GM19324 (cell line): ENCODE results near the gene GJD2.

Source experiments
- ATAC-seq: cut with Tn5 transposase; IDR thresholded peaks from one replicate; pipeline ENCODE4 v1.9.1; 2021; ENCODE audit warnings: mild to moderate bottlenecking, moderate library complexity; ENCODE audit not compliant: unreplicated experiment, low FRiP score

GJD2 gene

GRCh38 chr15:34754674-34755418, at the start of gene GJD2:
Gene GJD2, minus strand, starts transcription at chr15:34754998. Its CDS starts 510 bp downstream, at chr15:34754488.
- no peak for ATAC-seq

- no peak for ATAC-seq
Observed at GRCh38 chr15:34804113-34804512, 49.3 kb upstream of the GJD2 start.

- no peak for ATAC-seq
Observed at GRCh38 chr15:34802803-34803750, 48.3 kb upstream of the GJD2 start.

GRCh38 chr15:34802371-34802770, 47.6 kb upstream of the GJD2 start:
- ATAC-seq: no peak

- no peak for ATAC-seq
Observed at GRCh38 chr15:34799149-34800101, 44.6 kb upstream of the GJD2 start.

- no peak for ATAC-seq
Observed at GRCh38 chr15:34796847-34797435, 42.1 kb upstream of the GJD2 start.

GRCh38 chr15:34795267-34796081, 40.7 kb upstream of the GJD2 start, which contains the start of gene ACTC1:
Gene ACTC1, minus strand, starts transcription at chr15:34795549. Its CDS starts 741 bp downstream, at chr15:34794808.
- no peak for ATAC-seq

- ATAC-seq: no peak
Observed at GRCh38 chr15:34794590-34795206, 39.9 kb upstream of the GJD2 start.

GRCh38 chr15:34793901-34794300, 39.1 kb upstream of the GJD2 start:
- ATAC-seq: no peak

- no peak for ATAC-seq
Observed at GRCh38 chr15:34793071-34793470, 38.3 kb upstream of the GJD2 start.

- ATAC-seq: no peak
Observed at GRCh38 chr15:34791701-34792100, 36.9 kb upstream of the GJD2 start.

- ATAC-seq: no peak
Observed at GRCh38 chr15:34790121-34790520, 35.3 kb upstream of the GJD2 start.

- no peak for ATAC-seq
Observed at GRCh38 chr15:34789326-34789725, 34.5 kb upstream of the GJD2 start.

GRCh38 chr15:34786206-34786605, 31.4 kb upstream of the GJD2 start:
- no peak for ATAC-seq

GRCh38 chr15:34783991-34784390, 29.2 kb upstream of the GJD2 start:
- ATAC-seq: no peak

GRCh38 chr15:34783431-34783830, 28.6 kb upstream of the GJD2 start:
- ATAC-seq: no peak

- no peak for ATAC-seq
Observed at GRCh38 chr15:34782901-34783300, 28.1 kb upstream of the GJD2 start.

- no peak for ATAC-seq
Observed at GRCh38 chr15:34780725-34781124, 25.9 kb upstream of the GJD2 start.
